HG03045 (cell line): ENCODE measurements around the gene BLOC1S1.

ENCODE experiments used
- ATAC-seq: cut with Tn5 transposase; IDR thresholded peaks from one replicate; pipeline ENCODE4 v1.9.1; 2021; ENCODE audit warnings: mild to moderate bottlenecking, moderate library complexity; ENCODE audit not compliant: unreplicated experiment

The BLOC1S1 gene

GRCh38 chr12:55708695-55709233 is 7.1 kb upstream of the BLOC1S1 start:
- ATAC-seq: no peak

- no peak for ATAC-seq
Measured at GRCh38 chr12:55711786-55712553, 3.9 kb upstream of the BLOC1S1 start.

GRCh38 chr12:55712700-55713415 is 3.0 kb upstream of the BLOC1S1 start:
- no peak for ATAC-seq

DNA sequence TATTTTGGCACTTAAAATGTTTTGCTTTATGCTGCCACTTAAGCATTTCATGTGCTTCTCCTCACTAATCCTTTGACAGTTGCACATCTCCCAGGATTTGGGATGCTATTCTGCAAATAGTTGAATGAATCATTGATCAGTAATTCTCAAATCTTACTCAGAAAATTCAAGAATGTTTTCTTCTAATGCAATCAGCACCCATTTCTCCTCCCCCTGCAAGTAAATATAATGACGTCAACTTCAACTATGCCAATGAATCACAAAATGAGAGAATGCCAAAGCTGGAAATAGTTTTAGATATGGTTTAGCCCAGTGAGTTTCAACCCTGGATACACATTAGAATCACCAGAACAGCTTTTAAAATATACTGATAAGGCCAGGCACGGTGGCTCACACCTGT is 2.1 kb upstream of the BLOC1S1 start:
- no peak for ATAC-seq

DNA sequence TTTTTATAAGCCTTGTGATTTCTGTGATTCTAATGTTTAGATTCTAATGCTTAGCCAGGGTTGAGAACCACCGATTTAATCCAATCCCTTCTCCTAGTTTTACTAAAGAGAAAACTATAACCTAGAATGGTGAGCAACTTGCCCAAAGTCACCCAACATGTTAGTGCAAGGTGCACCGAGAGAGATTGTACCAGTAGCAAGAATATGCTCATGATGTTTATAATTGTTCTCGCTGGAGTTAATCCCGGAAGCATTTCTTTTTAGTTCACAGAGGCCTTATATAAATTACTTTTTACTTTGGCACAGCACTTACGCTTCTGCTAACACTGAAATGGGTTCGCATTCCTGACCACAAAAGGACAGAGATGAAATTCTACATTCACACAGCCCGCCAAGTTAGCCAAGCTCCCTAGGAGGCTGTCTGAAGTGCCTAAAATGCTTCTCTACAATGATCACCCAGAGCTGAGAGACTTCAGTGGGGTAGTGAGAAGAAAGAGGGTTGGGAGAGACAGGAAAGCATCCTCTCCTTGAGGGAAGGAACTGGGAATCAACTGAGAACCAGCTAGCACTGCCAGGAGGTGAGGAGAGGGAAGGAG is 579 bp upstream of the BLOC1S1 start:
- no peak for ATAC-seq

- no peak for ATAC-seq
Measured at GRCh38 chr12:55716582-55716957, 724 bp downstream of the BLOC1S1 start.

DNA sequence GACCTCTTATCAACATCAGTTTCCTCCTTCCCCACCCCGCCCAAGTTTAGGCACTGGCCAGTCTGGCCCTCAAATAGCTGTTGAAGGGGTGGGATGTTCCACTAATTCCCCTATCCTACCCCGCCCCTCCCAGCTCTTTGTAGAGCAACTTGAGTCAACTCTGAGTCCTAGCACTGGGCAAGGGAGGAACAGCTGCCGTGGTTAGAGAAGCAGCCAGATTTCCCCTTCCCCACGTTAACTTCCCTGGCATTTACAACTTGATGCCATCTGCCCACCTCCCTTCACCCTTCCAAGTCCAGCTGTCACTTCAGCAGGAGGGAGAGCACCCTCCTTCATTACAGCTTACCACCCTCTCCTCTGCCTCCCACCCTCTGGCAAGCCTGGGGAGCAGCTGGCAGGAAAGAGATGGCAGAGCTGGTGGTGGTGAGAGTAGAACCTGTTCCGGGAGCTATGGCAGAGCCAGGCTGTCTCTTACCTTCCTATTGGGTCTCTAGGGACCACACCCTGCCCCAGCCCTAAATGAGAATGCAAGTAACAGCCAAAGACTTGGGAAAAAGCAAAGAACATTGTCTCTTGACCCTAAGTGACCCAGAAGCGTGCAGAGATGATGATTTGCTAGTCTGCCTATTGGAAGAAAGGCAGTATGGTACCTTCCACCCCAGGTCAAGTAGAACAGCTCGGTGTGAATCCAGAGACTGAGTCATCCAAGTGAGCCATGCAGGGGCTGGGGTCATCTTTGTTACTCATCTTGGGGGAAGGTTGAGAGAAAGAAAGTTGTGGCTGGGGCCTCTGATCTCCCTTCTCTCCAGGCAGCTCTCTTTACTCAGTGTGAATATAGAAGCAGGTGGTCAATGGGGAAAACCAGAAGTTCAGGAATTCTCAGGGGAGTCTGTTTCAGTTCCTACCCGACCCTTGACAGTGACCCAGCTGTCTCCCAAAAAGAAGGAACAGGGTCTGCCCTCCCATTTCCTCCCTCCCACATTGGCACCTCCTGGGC is 1.5 kb downstream of the BLOC1S1 start:
- ATAC-seq: no peak

GRCh38 chr12:55718015-55718414 is 2.2 kb downstream of the BLOC1S1 start:
- ATAC-seq: no peak

GRCh38 chr12:55718624-55719275 is 2.9 kb downstream of the BLOC1S1 start:
- ATAC-seq: no peak

DNA sequence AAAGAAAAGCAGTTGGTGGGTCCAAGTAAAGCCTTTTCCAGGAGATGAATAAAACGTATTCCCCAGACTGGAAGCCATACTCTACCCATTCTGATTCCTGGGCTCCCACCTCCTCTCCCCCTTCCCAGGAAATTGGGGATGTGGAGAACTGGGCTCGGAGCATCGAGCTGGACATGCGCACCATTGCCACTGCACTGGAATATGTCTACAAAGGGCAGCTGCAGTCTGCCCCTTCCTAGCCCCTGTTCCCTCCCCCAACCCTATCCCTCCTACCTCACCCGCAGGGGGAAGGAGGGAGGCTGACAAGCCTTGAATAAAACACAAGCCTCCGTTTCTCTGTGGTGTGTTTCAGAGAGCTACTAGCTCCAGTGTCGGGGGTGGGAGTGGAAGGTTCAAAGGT is 3.5 kb downstream of the BLOC1S1 start:
- no peak for ATAC-seq

GRCh38 chr12:55720071-55720564 is 4.3 kb downstream of the BLOC1S1 start, which contains the start of gene RDH5:
RDH5 (plus strand) TSS chr12:55720393; CDS start chr12:55721185, 792 bp downstream.
- ATAC-seq: no peak

- no peak for ATAC-seq
Measured at GRCh38 chr12:55720894-55721444, 5.1 kb downstream of the BLOC1S1 start.

DNA sequence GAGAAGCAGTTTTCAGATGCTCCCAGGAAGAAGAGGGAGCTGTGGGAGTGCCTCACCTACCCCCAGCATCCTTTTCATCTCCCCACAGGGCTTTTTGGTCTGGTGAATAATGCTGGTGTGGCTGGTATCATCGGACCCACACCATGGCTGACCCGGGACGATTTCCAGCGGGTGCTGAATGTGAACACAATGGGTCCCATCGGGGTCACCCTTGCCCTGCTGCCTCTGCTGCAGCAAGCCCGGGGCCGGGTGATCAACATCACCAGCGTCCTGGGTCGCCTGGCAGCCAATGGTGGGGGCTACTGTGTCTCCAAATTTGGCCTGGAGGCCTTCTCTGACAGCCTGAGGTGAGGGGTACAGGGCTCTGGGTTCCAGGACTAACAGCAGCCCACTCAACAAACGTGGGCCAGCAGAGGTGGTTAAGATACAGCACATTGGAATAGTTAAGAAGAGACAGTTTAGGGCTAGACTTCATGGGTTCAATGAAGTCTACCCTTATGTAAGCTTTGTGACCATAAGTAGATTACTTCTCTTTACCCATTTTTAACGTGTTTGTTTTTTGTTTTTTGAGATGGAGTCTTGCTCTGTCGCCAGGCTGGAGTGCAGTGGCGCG is 5.9 kb downstream of the BLOC1S1 start:
- no peak for ATAC-seq

GRCh38 chr12:55722948-55723347 is 7.1 kb downstream of the BLOC1S1 start:
- no peak for ATAC-seq

DNA sequence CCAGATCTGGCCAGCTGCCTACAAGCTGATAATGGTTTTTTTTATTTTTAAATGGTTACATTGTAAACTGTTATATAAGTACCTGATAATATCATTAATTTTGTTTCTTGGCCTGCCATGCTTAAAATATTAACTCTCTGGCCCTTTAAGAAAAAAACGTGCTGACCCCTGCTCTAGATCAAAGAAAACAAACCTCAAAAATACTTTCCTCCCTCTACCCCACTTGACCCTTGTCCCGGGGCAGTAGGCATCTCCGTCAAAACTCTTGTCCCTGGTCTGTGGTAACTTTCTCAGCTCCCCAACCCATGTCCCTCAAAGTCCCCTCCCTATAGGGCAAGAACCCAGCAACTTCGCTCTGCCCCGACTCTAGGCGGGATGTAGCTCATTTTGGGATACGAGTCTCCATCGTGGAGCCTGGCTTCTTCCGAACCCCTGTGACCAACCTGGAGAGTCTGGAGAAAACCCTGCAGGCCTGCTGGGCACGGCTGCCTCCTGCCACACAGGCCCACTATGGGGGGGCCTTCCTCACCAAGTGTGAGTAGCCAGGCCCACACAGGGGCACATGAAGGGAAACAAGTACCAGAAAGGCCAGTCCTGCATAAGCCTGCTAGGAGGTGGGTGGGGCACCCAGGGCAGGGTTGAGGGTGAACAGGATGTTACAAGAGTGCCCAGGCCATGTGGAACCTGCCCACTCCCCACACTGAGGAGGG is 7.8 kb downstream of the BLOC1S1 start:
- no peak for ATAC-seq

- ATAC-seq: no peak
Measured at GRCh38 chr12:55724226-55724939, 8.5 kb downstream of the BLOC1S1 start.

DNA sequence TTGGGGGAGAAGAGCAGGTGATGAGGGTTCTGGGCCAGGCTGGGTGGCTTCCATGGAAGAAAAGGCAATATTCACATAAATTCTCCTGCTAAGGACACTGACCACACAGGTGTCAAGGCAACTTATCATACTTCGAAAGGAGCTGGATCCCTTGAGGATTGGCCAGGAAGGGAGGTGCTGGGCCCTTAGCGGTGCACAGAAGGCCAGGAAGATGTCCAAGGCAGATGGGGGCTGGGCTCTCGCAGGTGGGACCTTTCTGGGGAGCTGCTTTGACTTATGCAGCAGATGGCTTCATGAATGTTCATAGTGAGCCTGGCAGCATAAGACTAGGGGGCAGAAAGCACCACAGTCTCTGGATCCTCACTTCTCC is 9.1 kb downstream of the BLOC1S1 start:
- no peak for ATAC-seq

DNA sequence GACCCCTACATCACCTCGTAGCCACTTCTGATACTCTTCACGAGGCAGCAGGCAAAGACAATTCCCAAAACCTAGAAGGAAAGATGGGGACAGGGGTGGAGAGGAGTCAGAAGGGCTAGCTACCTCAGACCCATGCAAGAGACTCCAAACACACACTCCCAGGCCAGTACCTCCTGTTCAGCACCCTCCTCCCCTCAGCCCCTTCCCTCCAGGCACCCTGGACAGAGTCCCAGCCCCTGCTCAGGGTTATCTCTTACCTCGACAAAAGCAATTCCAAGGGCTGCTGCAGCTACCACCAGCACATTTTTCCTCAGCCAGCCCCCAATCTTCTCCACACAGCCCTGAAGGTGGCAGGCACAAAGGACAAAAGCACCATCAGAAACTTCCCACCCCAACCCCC is 9.7 kb downstream of the BLOC1S1 start:
- ATAC-seq: no peak
